Lung (tissue), 12 donors: Measurements from ENCODE around the gene OR4D6. TPM values are rescaled to one million over a fixed set of nuclear protein-coding genes. Genes with fewer than 3 reads are reported as not detected.

Source experiments
- ATAC-seq: fragments of 200-7000 bp; cut with Tn5 transposase; one replicate; pipeline ENCODE4 v1.9.1; 2020; ENCODE audit warnings: moderate number of reproducible peaks; ENCODE audit not compliant: insufficient read depth, low FRiP score
- DNase-seq, 3 donors: peaks; one replicate each; pipeline ENCODE4 v3.0.0-alpha.2; 2013 to 2017
- H3K27ac ChIP-seq, 2 donors: one replicate each; pipeline ENCODE4 v1.5.1; 2013; ENCODE audit warnings: mild to moderate bottlenecking in 2 of 2, moderate library complexity in 2 of 2, control low read depth in 1 of 2, inconsistent platforms in 1 of 2, low read depth in 1 of 2, low read length in 1 of 2
- H3K27me3 ChIP-seq, 3 donors: one replicate each; pipeline ENCODE4 v1.5.1; 2013; ENCODE audit warnings: low read length in 2 of 3; ENCODE audit not compliant: control insufficient read depth in 3 of 3, insufficient read depth in 3 of 3
- H3K36me3 ChIP-seq, 4 donors: one replicate each; pipeline ENCODE4 v1.5.1; 2013; ENCODE audit warnings: low read length in 4 of 4, mild to moderate bottlenecking in 1 of 4, moderate library complexity in 1 of 4; ENCODE audit not compliant: control insufficient read depth in 4 of 4, insufficient read depth in 4 of 4
- H3K4me1 ChIP-seq, 5 donors: one replicate each; pipeline ENCODE4 v1.5.1; 2013; ENCODE audit warnings: low read length in 5 of 5, mild to moderate bottlenecking in 2 of 5, moderate library complexity in 1 of 5; ENCODE audit not compliant: control insufficient read depth in 5 of 5, insufficient read depth in 5 of 5
- H3K4me3 ChIP-seq: one replicate; pipeline ENCODE4 v1.5.1; 2013; ENCODE audit warnings: mild to moderate bottlenecking, control low read depth, moderate library complexity
- H3K9ac ChIP-seq, 2 donors: one replicate each; pipeline ENCODE4 v1.5.1; 2013; ENCODE audit warnings: low read length in 2 of 2, control low read depth in 1 of 2; ENCODE audit not compliant: insufficient read depth in 1 of 2
- H3K9me3 ChIP-seq, 4 donors: one replicate each; pipeline ENCODE4 v1.5.1; 2013; ENCODE audit warnings: low read length in 3 of 4, mild to moderate bottlenecking in 1 of 4, moderate library complexity in 1 of 4; ENCODE audit not compliant: control insufficient read depth in 4 of 4, insufficient read depth in 3 of 4
- WGBS, 2 donors: extraction: QIAGEN DNeasy Blood & Tissue Kit; methylation state at CpG; one replicate each; pipeline ENCODE4 v1.1.7; 2013; 5-methylcytosine and 5-hydroxymethylcytosine counted together
- polyA plus RNA-seq, 2 donors: library from polyadenylated mRNA; stranded (reverse); fragments of 200-250 nt; gene quantifications; one replicate each; pipeline ENCODE4 v1.2.1, GENCODE V29; 2013
- total RNA-seq, 2 donors: library from RNA; depleted of rRNA in 1 of 2; stranded (reverse); fragments of >200 nt in 1 of 2; gene quantifications; one replicate each; pipeline ENCODE4 v1.2.1, GENCODE V29; 2014 to 2021
- TF ChIP-seq, protein P1 (sequence below): IDR thresholded peaks from 2 replicates; pipeline ENCODE4 v1.5.1; 2012; ENCODE audit warnings: mild to moderate bottlenecking; ENCODE audit errors: control extremely low read depth, extremely low read depth
- donor health status: control.
- donor health status: control.
- donor health status: Bipolar disorder and iron deficiency.
- donor health status: healthy.
- donor health status: DM: yes; HTN: yes; CAD: no.

OR4D6 gene
- total and polyA plus RNA-seq, 4 donors, result not detected

DNA sequence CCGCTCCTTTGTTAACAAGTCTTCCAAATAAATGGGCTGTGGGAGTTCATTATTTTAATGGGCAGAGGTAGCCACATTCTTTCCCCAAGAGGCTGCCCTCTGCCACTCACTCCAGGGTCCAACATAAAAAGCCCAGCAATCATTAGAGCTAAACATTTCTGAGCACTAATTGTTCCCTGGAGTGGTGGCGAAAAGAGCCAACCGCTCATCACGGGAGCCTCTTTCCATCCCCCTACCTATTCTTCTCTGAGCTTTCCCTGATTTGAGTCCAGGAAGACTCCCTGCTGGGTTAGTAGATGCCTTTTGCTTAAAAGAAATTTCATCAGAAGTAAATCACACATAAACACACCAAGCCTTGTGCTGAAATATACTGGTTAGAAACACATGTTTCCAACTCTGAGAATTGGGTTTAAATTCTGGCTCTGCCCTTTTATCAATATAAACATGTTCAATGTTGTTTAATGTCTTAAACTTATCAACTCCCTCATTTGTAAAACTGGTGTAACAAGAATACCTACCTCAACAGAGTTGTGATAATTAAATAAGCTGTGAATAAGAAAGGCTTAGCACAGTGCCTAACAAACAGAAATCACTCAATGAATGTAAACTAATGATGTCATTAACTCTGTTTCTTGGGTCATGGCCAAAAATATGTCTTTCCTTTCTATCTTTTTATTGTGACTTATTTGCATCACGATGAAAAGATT is 30.2 kb upstream of the OR4D6 start, which contains the start of gene OR5A2:
OR5A2 (minus strand) TSS at position 53 of the 707 bp plus-strand sequence. CDS start 3,460 bp downstream, outside the sequence.
- WGBS, 2 donors, result 73 to 92% methylated on average over 5 of the region's 5 CpGs
- no peak within 1 kb of the TSS for H3K27ac ChIP-seq
- no peak within 1 kb of the TSS for H3K4me3 ChIP-seq
- H3K4me1 ChIP-seq, result no peaks in the 10 kb centered on the region
- H3K9ac ChIP-seq, result no peak within 1 kb of the TSS
- H3K36me3 ChIP-seq, result no peaks in the 10 kb centered on the region
- no peaks in the 10 kb centered on the region for H3K27me3 ChIP-seq
- DNase-seq (peak in 2 of 3 donors; percentile 1 to 5), ATAC-seq (no peak)
- no peaks in the 10 kb centered on the region for H3K9me3 ChIP-seq
- TF ChIP-seq, protein P1, sequence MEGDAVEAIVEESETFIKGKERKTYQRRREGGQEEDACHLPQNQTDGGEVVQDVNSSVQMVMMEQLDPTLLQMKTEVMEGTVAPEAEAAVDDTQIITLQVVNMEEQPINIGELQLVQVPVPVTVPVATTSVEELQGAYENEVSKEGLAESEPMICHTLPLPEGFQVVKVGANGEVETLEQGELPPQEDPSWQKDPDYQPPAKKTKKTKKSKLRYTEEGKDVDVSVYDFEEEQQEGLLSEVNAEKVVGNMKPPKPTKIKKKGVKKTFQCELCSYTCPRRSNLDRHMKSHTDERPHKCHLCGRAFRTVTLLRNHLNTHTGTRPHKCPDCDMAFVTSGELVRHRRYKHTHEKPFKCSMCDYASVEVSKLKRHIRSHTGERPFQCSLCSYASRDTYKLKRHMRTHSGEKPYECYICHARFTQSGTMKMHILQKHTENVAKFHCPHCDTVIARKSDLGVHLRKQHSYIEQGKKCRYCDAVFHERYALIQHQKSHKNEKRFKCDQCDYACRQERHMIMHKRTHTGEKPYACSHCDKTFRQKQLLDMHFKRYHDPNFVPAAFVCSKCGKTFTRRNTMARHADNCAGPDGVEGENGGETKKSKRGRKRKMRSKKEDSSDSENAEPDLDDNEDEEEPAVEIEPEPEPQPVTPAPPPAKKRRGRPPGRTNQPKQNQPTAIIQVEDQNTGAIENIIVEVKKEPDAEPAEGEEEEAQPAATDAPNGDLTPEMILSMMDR, result no peak

GRCh38 chr11:59427068-59427382 is 29.7 kb upstream of the OR4D6 start:
- TF ChIP-seq, protein P1, result no peak
- Histone ChIP-seq H3K36me3 (no peaks in the 10 kb centered on the region), H3K9ac (no peak overlapping the region), H3K9me3 (no peaks in the 10 kb centered on the region), H3K4me1 (no peaks in the 10 kb centered on the region), H3K4me3 (no peak overlapping the region), H3K27me3 (no peaks in the 10 kb centered on the region), H3K27ac (no peak overlapping the region)
- DNase-seq, result no peak
- ATAC-seq, result no peak

DNA sequence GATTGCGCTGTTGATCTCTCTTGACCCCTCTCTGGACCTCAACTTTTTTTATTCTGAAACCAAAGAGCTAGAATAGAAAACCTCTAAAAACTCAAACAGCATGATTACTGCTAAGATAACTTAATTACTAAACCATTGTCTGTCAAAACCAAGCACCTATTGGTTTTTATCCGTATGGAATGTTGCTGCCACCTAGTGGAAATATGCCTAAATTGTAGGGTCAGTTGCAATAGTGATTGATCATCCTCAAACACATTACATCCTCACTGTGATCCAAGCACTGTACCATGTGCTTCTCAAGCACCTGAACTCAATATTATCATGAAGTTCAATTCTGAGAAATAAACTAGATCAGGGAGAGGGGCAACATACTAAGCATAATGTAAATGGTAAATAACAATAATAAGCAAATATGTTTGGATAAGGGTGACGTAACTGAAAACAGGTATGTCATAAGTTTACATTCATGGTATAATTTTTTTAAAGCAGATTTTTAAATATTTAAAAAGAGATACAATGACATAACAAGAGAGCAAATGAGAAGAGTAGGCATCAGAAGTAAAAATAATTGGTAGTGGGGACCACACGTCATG is 26.7 kb upstream of the OR4D6 start:
- Histone ChIP-seq H3K9ac (no peak overlapping the region), H3K4me3 (no peak overlapping the region), H3K36me3 (no peaks in the 10 kb centered on the region), H3K27ac (no peak overlapping the region), H3K27me3 (no peaks in the 10 kb centered on the region), H3K4me1 (no peaks in the 10 kb centered on the region), H3K9me3 (no peaks in the 10 kb centered on the region)
- ATAC-seq (peak; percentile 58), DNase-seq (peak in 2 of 3 donors; percentile 46)
- WGBS, 2 donors, result 67 to 69% methylated on average over 4 of the region's 4 CpGs
- TF ChIP-seq, protein P1, result peak; percentile 69
